Measurements from ENCODE around the gene AJUBA.

DNA sequence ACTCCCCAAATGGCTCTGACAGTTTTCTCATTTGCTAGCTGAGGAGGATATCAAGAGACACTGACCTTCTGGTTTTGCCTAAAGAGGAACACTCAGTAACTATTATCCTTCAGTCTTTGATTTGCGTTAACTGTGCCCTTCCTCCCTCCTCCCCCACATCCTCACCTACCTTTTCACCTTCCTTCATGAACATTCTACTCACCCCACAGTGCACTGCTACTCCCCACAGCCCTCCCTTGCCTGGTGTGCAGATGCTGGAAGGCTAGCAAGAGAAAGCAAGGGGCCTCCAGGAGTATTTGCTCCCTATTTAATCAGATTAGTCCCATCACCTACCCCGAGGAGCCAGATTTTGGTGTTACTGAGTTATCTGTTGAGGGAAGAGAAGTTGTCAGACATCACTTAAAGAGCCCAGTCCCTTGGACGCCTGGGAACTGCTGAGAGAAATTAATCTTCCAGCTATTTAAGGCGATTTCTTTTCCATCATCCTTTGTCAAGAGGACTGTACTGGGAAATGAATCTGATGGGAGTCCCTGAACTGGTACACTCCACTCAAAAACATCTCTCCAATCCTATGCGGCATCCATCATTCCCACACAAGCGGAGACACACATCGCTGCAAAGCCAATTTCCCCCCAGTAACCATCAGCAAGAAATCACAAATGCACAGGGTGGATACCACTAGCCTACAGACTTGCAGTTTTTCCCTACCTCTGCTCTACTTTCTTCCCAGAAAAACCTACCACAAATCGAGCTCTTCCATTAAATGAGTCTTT, 40.9 kb upstream of the AJUBA start:
- no peak for TF ChIP-seq CTCF (conservative IDR thresholded peaks at IDR 0.05 in 1 of 2, IDR thresholded peaks at IDR 0.05 in 1 of 2; ENCODE audit: extremely low read depth in 1 of 2, insufficient read depth in 1 of 2, low read depth in 1 of 2, low read length in 2 of 2)
- no peak for TF ChIP-seq EZH2 (IDR thresholded peaks at IDR 0.05; ENCODE audit: borderline replicate concordance, low read length)
